Measurements from ENCODE around the gene ITK. TPM values are rescaled to one million over a fixed set of nuclear protein-coding genes. Genes with fewer than 3 reads are reported as not detected.
A peak's percentile ranks its signal among the peaks of the same experiment; 100 is the strongest.

Gene ITK
- total and polyA plus RNA-seq, 2 donors (not counting 1 experiment from before 2014, with no cell fraction given), result 0.75 to 1.1 TPM

DNA sequence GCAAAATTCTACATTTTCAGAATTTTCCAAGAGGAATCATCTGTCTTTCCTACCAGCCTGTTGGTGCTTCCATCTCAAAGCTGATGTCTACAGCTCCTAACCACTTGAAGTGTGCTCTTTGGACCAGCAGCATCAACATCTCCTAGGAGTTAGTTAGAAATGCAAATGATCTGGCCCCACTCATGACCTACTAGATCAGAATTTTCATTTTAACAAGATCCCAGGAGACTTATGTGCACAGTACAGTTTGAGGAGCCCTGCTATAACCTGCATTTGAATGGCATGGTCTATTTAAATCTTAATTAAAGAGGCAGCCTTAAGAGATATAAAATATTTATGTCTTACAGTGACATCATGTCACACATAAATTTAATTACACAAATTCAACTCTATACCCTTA, 33.8 kb downstream of the ITK start:
- Histone ChIP-seq H3K9ac (ENCODE audit: low read length) (no peak overlapping the region), H3K36me3 (replicated peaks in 1 of 2; ENCODE audit: control extremely low read depth in 1 of 2, control insufficient read depth in 1 of 2, extremely low read depth in 1 of 2, insufficient read depth in 2 of 2, low read length in 1 of 2) (no peaks in the 10 kb centered on the region), H3K27me3 (replicated peaks in 1 of 4; ENCODE audit: control extremely low read depth in 1 of 4, control insufficient read depth in 3 of 4, insufficient read depth in 4 of 4, low read length in 3 of 4) (no peaks in the 10 kb centered on the region), H3K4me3 (ENCODE audit: control extremely low read depth in 1 of 5, extremely low read depth in 1 of 5, insufficient read depth in 1 of 5, low read depth in 2 of 5, low read length in 4 of 5) (no peak overlapping the region), H3K4me1 (ENCODE audit: control insufficient read depth in 2 of 2, insufficient read depth in 2 of 2, low read length in 2 of 2) (peaks cover 42 to 44% of the 10 kb centered on the region in 2 donors), H2AFZ (ENCODE audit: insufficient read depth, low read depth, low read length, poor library complexity, severe bottlenecking) (no peak overlapping the region), H3K27ac (ENCODE audit: low read length in 2 of 2) (no peak overlapping the region), H3K9me3 (ENCODE audit: control extremely low read depth in 1 of 3, control insufficient read depth in 2 of 3, insufficient read depth in 1 of 3, low read length in 2 of 3) (no peaks in the 10 kb centered on the region), H3K79me2 (ENCODE audit: control insufficient read depth, insufficient read depth, low read length) (no peaks in the 10 kb centered on the region), H4K20me1 (ENCODE audit: control insufficient read depth, insufficient read depth, low read length, poor library complexity, severe bottlenecking) (no peaks in the 10 kb centered on the region), H3K4me2 (replicated peaks; ENCODE audit: low read depth, low read length, poor library complexity, severe bottlenecking) (peak overlapping the region; percentile 72)
- H3K4me1 Mint-ChIP-seq, result peaks cover 56% of the 10 kb centered on the region
- TF ChIP-seq EZH2 (IDR thresholded peaks at IDR 0.05; ENCODE audit: borderline replicate concordance, insufficient read depth, low read depth, low read length, poor library complexity, severe bottlenecking), result no peak
- TF ChIP-seq, protein P1, sequence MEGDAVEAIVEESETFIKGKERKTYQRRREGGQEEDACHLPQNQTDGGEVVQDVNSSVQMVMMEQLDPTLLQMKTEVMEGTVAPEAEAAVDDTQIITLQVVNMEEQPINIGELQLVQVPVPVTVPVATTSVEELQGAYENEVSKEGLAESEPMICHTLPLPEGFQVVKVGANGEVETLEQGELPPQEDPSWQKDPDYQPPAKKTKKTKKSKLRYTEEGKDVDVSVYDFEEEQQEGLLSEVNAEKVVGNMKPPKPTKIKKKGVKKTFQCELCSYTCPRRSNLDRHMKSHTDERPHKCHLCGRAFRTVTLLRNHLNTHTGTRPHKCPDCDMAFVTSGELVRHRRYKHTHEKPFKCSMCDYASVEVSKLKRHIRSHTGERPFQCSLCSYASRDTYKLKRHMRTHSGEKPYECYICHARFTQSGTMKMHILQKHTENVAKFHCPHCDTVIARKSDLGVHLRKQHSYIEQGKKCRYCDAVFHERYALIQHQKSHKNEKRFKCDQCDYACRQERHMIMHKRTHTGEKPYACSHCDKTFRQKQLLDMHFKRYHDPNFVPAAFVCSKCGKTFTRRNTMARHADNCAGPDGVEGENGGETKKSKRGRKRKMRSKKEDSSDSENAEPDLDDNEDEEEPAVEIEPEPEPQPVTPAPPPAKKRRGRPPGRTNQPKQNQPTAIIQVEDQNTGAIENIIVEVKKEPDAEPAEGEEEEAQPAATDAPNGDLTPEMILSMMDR (IDR thresholded peaks at IDR 0.05), result no peak
- intact Hi-C loops (cut with micrococcal nuclease), result no loop called here
- H3K27ac Mint-ChIP-seq, result no peak overlapping the region
- ChIA-PET POLR2A (no interaction called here), CTCF (no interaction called here)
- no peak for DNase-seq
- no peaks in the 10 kb centered on the region for H3K9me3 Mint-ChIP-seq (ENCODE audit: insufficient read depth)
- ATAC-seq (ENCODE audit: low read depth), result peak; percentile 42
- peak overlapping the region; percentile 5 for H3K4me3 Mint-ChIP-seq
- no peaks in the 10 kb centered on the region for H3K27me3 Mint-ChIP-seq

DNA sequence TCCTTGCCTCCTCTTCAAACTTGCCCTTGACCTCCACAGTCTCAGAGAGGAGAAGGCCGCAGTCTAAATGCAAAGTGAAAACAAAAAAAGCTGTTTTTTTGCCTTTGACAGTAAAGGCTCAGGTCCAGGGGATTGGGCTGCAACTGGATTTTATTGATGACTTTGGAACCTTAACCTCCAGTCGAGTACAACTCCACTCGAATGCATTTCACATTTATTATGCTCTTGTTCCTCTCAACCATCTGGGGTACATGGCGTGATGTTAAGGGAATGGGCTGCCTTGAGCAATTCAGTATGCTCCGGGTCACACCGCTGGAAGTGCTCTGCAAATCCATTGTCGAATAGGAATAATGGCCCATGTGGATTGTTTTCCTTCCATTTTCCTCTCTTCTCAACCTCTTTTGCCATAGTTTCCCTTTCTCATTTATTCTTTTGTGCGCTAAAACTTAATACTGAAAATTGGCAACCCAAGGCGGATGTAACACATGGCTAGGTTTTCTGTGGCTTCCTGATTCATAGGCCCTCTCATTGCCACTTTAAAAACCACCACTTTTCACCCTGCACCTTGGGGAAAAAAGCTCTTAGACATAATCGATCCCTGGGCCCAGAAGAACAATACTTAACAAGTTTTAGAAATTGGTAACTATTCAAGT, 34.3 kb downstream of the ITK start:
- H3K4me1 Mint-ChIP-seq, result peaks cover 59% of the 10 kb centered on the region

More for the DNA sequence above, 34.3 kb downstream of the ITK start:
- peak overlapping the region; percentile 32 for H2AFZ ChIP-seq (ENCODE audit: insufficient read depth, low read depth, low read length, poor library complexity, severe bottlenecking)
- H3K4me3 Mint-ChIP-seq, result peak overlapping the region; percentile 75
- DNase-seq, result peak; percentile 50
- no peak for TF ChIP-seq EZH2 (IDR thresholded peaks at IDR 0.05; ENCODE audit: borderline replicate concordance, insufficient read depth, low read depth, low read length, poor library complexity, severe bottlenecking)
- TF ChIP-seq, protein P1 (IDR thresholded peaks at IDR 0.05), result no peak
- peak; percentile 66 for ATAC-seq (ENCODE audit: low read depth)
- H3K9ac ChIP-seq (ENCODE audit: low read length), result peak overlapping the region; percentile 48
- no peaks in the 10 kb centered on the region for H3K36me3 ChIP-seq (replicated peaks in 1 of 2; ENCODE audit: control extremely low read depth in 1 of 2, control insufficient read depth in 1 of 2, extremely low read depth in 1 of 2, insufficient read depth in 2 of 2, low read length in 1 of 2)
- H3K27me3 Mint-ChIP-seq, result no peaks in the 10 kb centered on the region
- POLR2A ChIA-PET, result no interaction called here
- H3K9me3 ChIP-seq (ENCODE audit: control extremely low read depth in 1 of 3, control insufficient read depth in 2 of 3, insufficient read depth in 1 of 3, low read length in 2 of 3), result no peaks in the 10 kb centered on the region
- H3K27ac Mint-ChIP-seq, result peak overlapping the region; percentile 29
- H3K9me3 Mint-ChIP-seq (ENCODE audit: insufficient read depth), result no peaks in the 10 kb centered on the region
- H3K79me2 ChIP-seq (ENCODE audit: control insufficient read depth, insufficient read depth, low read length), result no peaks in the 10 kb centered on the region
- 43% methylated on average over 5 of the region's 10 CpGs for whole genome bisulfite sequencing (ENCODE audit: insufficient coverage)
- CTCF ChIA-PET, result interaction anchor here (3.0 kb wide), 1 partner anchor 39 kb away, joined by 16 read pairs; no protein-coding TSS in a partner anchor
- peaks cover 42 to 44% of the 10 kb centered on the region in 2 donors for H3K4me1 ChIP-seq (ENCODE audit: control insufficient read depth in 2 of 2, insufficient read depth in 2 of 2, low read length in 2 of 2)
- peak overlapping the region; percentile 72 for H3K4me2 ChIP-seq (replicated peaks; ENCODE audit: low read depth, low read length, poor library complexity, severe bottlenecking)
- intact Hi-C loops (cut with micrococcal nuclease), result loop anchor here (5.0 kb wide), 2 partner anchors 37 to 43 kb away; no protein-coding TSS in a partner anchor
- H3K4me3 ChIP-seq (ENCODE audit: control extremely low read depth in 1 of 5, extremely low read depth in 1 of 5, insufficient read depth in 1 of 5, low read depth in 2 of 5, low read length in 4 of 5), result peak overlapping the region in 3 of 5 experiments; percentile 12 to 41 (median 29)
- H3K27ac ChIP-seq (ENCODE audit: low read length in 2 of 2), result peak overlapping the region in 1 of 2 donors; percentile 60
- no peaks in the 10 kb centered on the region for H4K20me1 ChIP-seq (ENCODE audit: control insufficient read depth, insufficient read depth, low read length, poor library complexity, severe bottlenecking)
- H3K27me3 ChIP-seq (replicated peaks in 1 of 4; ENCODE audit: control extremely low read depth in 1 of 4, control insufficient read depth in 3 of 4, insufficient read depth in 4 of 4, low read length in 3 of 4), result no peaks in the 10 kb centered on the region

Measured in B cell (primary cell).